OCI-LY7 (cell line): ENCODE results near the gene LIFR. TPM values are rescaled to one million over a fixed set of nuclear protein-coding genes. Genes with fewer than 3 reads are reported as not detected.

Source experiments
- BruUV-seq: library from RNA; stranded (reverse); fragments of 400-500 nt; replicated peaks from 2 replicates; lab custom pipeline; 2021; lab: Mats Ljungman, UMichigan
- CTCF ChIA-PET: fragments of 300-600 bp; sonication (Branson Sonifier 250); formaldehyde crosslinking; loops from one replicate; lab custom pipeline; 2022; ENCODE audit warnings: antibody characterized with exemption; ENCODE audit not compliant: unreplicated experiment; lab: Charles Lee
- POLR2A ChIA-PET: fragments of 300-600 bp; sonication (Branson Sonifier 250); formaldehyde crosslinking; loops from one replicate; lab custom pipeline; 2022; ENCODE audit warnings: antibody characterized with exemption; lab: Charles Lee
- DNase-seq: peaks from one replicate; pipeline ENCODE4 v3.0.0-alpha.2; 2015; ENCODE audit warnings: low spot score
- H2AFZ ChIP-seq: fragments of 200-600 bp; sonication (generic), shearing (Covaris generic); 2 replicates; pipeline ENCODE4 v1.6.1; 2014; ENCODE audit warnings: mild to moderate bottlenecking, antibody characterized with exemption, low read length, moderate library complexity
- H3K27ac ChIP-seq: fragments of 200-600 bp; sonication (generic); 2 replicates; pipeline ENCODE4 v1.5.1; 2014; ENCODE audit warnings: mixed run types, low read depth, mild to moderate bottlenecking, moderate library complexity, low read length, inconsistent platforms; ENCODE audit not compliant: poor library complexity, severe bottlenecking
- H3K36me3 ChIP-seq: fragments of 200-600 bp; sonication (generic); 2 replicates; pipeline ENCODE4 v1.6.1; 2014; ENCODE audit warnings: mild to moderate bottlenecking, antibody characterized with exemption, low read length, moderate library complexity, mixed read lengths; ENCODE audit not compliant: insufficient read depth
- H3K4me1 ChIP-seq: fragments of 200-600 bp; sonication (generic); 2 replicates; pipeline ENCODE4 v1.5.1; 2014; ENCODE audit warnings: mild to moderate bottlenecking, low read length; ENCODE audit not compliant: insufficient read depth, poor library complexity, severe bottlenecking
- H3K4me2 ChIP-seq: fragments of 200-600 bp; sonication (generic); 2 replicates; pipeline ENCODE4 v1.6.1; 2014; ENCODE audit warnings: mild to moderate bottlenecking, low read length
- H3K4me3 ChIP-seq: fragments of 200-600 bp; sonication (generic); 2 replicates; pipeline ENCODE4 v1.5.1; 2014; ENCODE audit warnings: mild to moderate bottlenecking, low read depth, low read length; ENCODE audit not compliant: poor library complexity, severe bottlenecking
- H3K79me2 ChIP-seq: fragments of 200-600 bp; sonication (generic); 2 replicates; pipeline ENCODE4 v1.6.1; 2016; ENCODE audit warnings: low read depth, mild to moderate bottlenecking, low read length, moderate library complexity, mixed read lengths; ENCODE audit not compliant: insufficient read depth
- H3K9me2 ChIP-seq: fragments of 200-600 bp; sonication (generic); 2 replicates; pipeline ENCODE4 v1.6.1; 2016; ENCODE audit warnings: mild to moderate bottlenecking, low read length, mixed read lengths; ENCODE audit not compliant: insufficient read depth
- H3K9me3 ChIP-seq: fragments of 200-600 bp; sonication (generic); 2 replicates; pipeline ENCODE4 v1.6.1; 2014; ENCODE audit warnings: mild to moderate bottlenecking, mixed run types, low read length, mixed read lengths
- H4K20me1 ChIP-seq: fragments of 200-600 bp; sonication (generic); 2 replicates; pipeline ENCODE4 v1.6.1; 2014; ENCODE audit warnings: mild to moderate bottlenecking, antibody characterized with exemption, low read length, moderate library complexity, mixed read lengths; ENCODE audit not compliant: insufficient read depth
- EZH2phosphoT487 ChIP-seq: fragments of 200-600 bp; sonication (generic); IDR thresholded peaks from 2 replicates; pipeline ENCODE4 v1.6.1; 2018; ENCODE audit warnings: low read depth, borderline replicate concordance, mild to moderate bottlenecking, mixed run types, antibody characterized with exemption, low read length, moderate library complexity, mixed read lengths
- intact Hi-C: fragments of 100-400 bp; cut with micrococcal nuclease; formaldehyde crosslinking; loops from one replicate; pipeline ENCODE4 v1.10.0; 2022; ENCODE audit not compliant: unreplicated experiment
- total RNA-seq, 2 experiments: library from RNA; depleted of rRNA in 1 of 2; stranded (reverse); fragments of >200 nt in 1 of 2; shearing (Covaris generic) in 1 of 2; gene quantifications; 2 replicates each; pipeline ENCODE4 v1.2.3, GENCODE V29; 2014 to 2022
- TF ChIP-seq, protein P1 (sequence below): fragments of 200-600 bp; sonication (generic); conservative IDR thresholded peaks from 2 replicates; pipeline ENCODE4 v1.5.1; 2014; ENCODE audit warnings: mild to moderate bottlenecking, antibody characterized with exemption, low read length, moderate library complexity, mixed read lengths

The LIFR gene
- total RNA-seq, 2 experiments from 2014 or later = not detected

DNA sequence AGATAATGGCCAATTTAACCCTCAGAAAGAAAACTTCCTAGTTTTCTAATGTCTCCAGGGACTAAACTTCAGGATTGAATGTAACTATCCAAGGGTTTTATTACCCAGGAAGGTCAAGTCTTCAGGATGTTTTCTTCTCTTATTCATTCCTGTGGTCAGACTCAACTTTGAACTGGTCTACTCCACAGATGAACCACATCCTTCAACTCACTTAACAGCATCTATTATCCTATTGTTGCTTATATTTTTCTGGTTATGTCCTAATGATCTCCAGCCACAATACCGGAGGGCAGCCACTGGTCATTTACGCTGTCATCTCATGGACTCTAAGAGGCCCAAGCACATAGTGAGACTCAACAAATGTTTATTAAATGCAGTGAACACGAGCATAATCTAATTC, 47.2 kb upstream of the LIFR start:
- H3K36me3 ChIP-seq = no peaks in the 10 kb centered on the region
- ChIA-PET POLR2A (no interaction called here), CTCF (no interaction called here)
- no peak overlapping the region for H3K4me3 ChIP-seq
- BruUV-seq = no TSS peak
- H4K20me1 ChIP-seq = no peaks in the 10 kb centered on the region
- no peaks in the 10 kb centered on the region for H3K9me2 ChIP-seq
- H3K27ac ChIP-seq = no peak overlapping the region
- no peak for DNase-seq
- TF ChIP-seq, protein P1, sequence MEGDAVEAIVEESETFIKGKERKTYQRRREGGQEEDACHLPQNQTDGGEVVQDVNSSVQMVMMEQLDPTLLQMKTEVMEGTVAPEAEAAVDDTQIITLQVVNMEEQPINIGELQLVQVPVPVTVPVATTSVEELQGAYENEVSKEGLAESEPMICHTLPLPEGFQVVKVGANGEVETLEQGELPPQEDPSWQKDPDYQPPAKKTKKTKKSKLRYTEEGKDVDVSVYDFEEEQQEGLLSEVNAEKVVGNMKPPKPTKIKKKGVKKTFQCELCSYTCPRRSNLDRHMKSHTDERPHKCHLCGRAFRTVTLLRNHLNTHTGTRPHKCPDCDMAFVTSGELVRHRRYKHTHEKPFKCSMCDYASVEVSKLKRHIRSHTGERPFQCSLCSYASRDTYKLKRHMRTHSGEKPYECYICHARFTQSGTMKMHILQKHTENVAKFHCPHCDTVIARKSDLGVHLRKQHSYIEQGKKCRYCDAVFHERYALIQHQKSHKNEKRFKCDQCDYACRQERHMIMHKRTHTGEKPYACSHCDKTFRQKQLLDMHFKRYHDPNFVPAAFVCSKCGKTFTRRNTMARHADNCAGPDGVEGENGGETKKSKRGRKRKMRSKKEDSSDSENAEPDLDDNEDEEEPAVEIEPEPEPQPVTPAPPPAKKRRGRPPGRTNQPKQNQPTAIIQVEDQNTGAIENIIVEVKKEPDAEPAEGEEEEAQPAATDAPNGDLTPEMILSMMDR = no peak
- TF ChIP-seq EZH2phosphoT487 = no peak
- no peaks in the 10 kb centered on the region for H3K79me2 ChIP-seq
- intact Hi-C loops = no loop called here
- no peak overlapping the region for H3K4me2 ChIP-seq
- no peaks in the 10 kb centered on the region for H3K9me3 ChIP-seq
- no peak overlapping the region for H2AFZ ChIP-seq
- no peaks in the 10 kb centered on the region for H3K4me1 ChIP-seq

DNA sequence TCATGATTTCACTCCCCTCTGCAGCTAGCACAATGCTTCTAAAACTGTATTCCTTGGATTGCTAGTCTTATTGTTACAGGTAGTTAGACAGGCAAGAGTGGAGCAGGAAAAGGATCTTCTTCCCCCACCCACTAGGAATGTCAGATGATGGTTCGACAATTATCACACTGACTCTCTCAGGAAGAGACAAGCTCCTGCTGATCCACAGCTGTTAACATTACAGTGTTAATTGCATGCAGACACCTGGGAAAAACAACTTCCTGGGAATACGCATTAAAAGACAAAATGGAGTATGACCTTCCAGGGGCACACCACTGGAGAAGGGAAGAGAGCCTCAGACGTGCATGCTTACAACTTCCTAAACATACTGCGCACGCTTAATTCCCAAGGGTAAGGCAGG, 46.2 kb upstream of the LIFR start:
- no peak overlapping the region for H3K4me3 ChIP-seq
- POLR2A ChIA-PET = no interaction called here

DNA sequence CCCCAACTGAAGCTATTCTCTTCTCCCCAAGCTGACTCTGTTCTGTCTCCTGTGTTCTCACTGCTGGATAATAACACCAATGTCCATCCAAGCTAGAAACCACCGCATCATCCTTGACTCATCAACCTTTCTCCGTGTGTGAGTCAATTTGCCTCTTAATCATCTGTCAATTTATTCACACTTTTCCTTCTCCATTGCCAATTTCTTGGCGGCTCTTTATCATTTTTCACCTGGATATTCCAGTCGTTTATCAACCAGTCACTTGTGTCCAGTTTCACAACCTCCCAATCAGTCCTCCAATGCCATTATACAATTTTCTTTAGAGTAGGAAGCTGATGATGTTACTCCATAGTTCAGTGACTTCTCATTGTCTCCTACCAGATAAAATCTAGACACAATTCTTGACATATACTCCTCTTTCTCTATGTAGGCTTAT, 45.4 kb upstream of the LIFR start:
- no peak for DNase-seq
- H3K4me3 ChIP-seq = no peak overlapping the region
- CTCF ChIA-PET = no interaction called here
- H3K4me1 ChIP-seq = no peaks in the 10 kb centered on the region
- no peaks in the 10 kb centered on the region for H3K79me2 ChIP-seq
- H3K9me2 ChIP-seq = no peaks in the 10 kb centered on the region
- no peak overlapping the region for H3K4me2 ChIP-seq
- H3K9me3 ChIP-seq = no peaks in the 10 kb centered on the region
- intact Hi-C loops = no loop called here
- no peaks in the 10 kb centered on the region for H3K36me3 ChIP-seq
- TF ChIP-seq, protein P1 = no peak
- TF ChIP-seq EZH2phosphoT487 = no peak
- no peaks in the 10 kb centered on the region for H4K20me1 ChIP-seq
- H2AFZ ChIP-seq = no peak overlapping the region
- POLR2A ChIA-PET = no interaction called here
- BruUV-seq = no TSS peak
- H3K27ac ChIP-seq = no peak overlapping the region

More for the DNA sequence above, 46.2 kb upstream of the LIFR start:
- Histone ChIP-seq H3K9me2 (no peaks in the 10 kb centered on the region), H4K20me1 (no peaks in the 10 kb centered on the region), H2AFZ (no peak overlapping the region), H3K4me1 (no peaks in the 10 kb centered on the region), H3K9me3 (no peaks in the 10 kb centered on the region), H3K79me2 (no peaks in the 10 kb centered on the region), H3K36me3 (no peaks in the 10 kb centered on the region), H3K27ac (no peak overlapping the region), H3K4me2 (no peak overlapping the region)
- no peak for DNase-seq
- BruUV-seq = no TSS peak
- CTCF ChIA-PET = no interaction called here
- intact Hi-C loops = no loop called here
- TF ChIP-seq, protein P1 = no peak
- no peak for TF ChIP-seq EZH2phosphoT487
